MM.1S (cell line): ENCODE data around the gene HMCES.

Experiments used
- EZH2 ChIP-seq: fragments of 300-600 bp; sonication (generic); optimal IDR thresholded peaks from 2 replicates; pipeline ENCODE3; 2017; ENCODE audit warnings: low read depth, mild to moderate bottlenecking, antibody characterized with exemption, low read length, mixed read lengths
- EZH2phosphoT487 ChIP-seq: fragments of 300-600 bp; sonication (generic); IDR thresholded peaks from 2 replicates; pipeline ENCODE4 v1.6.1; 2018; ENCODE audit warnings: antibody characterized with exemption, low read length
- TF ChIP-seq, protein P1 (sequence below): fragments of 300-600 bp; sonication (generic); IDR thresholded peaks from 2 replicates; pipeline ENCODE4 v1.5.1; 2016; ENCODE audit warnings: antibody characterized with exemption, low read length, mixed read lengths

DNA sequence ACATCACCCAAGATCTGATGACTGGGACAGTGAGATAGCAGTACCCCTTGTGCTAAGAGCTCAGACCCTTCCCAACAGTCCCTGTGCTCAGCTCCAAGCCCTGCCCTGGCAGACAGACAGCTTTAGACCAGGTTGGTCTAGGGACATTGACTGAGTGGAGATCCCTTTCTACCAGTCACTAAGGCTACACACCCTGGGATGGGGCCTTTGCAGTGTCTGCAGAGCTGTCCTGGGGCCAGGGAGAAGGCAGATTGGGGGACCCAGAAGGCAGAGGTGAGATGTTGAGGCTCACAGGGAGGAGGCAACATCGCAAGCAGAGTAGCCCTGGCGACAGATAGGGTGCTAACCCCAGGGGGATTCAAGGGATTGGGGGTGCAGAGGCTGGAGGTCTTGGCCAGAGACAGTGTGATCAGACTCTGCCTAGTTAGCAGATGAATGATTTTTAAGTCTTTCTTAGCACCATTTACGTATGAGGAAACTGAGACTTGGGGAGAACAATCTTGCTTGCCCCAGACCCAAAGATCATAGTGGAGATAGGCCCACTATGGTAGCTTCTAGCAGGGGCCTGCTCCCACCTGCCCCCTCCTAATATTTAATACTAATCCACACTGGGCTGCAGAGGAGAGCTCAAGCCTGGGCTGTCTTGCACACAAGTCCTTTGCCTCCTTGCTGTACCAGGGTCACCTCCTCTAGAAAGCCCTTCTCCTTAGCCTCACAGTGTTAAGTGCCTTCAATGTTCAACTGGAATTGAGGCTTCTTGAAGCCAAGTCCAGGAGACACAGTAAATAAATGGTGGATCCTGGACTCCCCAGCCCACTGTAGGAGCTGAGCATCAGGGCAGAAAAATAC is 32.6 kb downstream of the HMCES start:
- TF ChIP-seq, protein P1, sequence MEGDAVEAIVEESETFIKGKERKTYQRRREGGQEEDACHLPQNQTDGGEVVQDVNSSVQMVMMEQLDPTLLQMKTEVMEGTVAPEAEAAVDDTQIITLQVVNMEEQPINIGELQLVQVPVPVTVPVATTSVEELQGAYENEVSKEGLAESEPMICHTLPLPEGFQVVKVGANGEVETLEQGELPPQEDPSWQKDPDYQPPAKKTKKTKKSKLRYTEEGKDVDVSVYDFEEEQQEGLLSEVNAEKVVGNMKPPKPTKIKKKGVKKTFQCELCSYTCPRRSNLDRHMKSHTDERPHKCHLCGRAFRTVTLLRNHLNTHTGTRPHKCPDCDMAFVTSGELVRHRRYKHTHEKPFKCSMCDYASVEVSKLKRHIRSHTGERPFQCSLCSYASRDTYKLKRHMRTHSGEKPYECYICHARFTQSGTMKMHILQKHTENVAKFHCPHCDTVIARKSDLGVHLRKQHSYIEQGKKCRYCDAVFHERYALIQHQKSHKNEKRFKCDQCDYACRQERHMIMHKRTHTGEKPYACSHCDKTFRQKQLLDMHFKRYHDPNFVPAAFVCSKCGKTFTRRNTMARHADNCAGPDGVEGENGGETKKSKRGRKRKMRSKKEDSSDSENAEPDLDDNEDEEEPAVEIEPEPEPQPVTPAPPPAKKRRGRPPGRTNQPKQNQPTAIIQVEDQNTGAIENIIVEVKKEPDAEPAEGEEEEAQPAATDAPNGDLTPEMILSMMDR: no peak
- no peak for TF ChIP-seq EZH2
- no peak for TF ChIP-seq EZH2phosphoT487
